ENCODE results near the gene NSL1.

Gene NSL1

DNA sequence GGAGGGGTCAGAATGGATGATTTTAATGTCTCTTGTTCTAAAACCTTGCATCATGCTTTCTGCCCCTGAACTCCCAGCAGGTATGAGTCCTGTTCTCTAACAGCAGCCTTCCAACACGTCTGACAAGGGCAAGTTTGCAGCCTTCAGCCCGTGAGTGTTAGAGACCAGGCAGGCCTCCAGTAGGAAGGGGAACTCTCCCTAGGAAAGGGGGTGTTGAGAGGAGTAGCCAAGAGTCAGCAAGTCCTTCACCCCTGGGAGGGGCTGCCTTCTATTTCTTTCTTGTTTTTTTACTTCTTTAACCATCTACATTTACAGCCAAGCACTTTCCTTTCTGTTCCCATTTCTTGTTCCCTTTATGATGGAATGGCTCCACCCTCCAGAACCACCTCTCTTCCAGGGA, 106.1 kb downstream of the NSL1 start:
- no peak for DNase-seq (ENCODE audit: low read depth, low spot score)

DNA sequence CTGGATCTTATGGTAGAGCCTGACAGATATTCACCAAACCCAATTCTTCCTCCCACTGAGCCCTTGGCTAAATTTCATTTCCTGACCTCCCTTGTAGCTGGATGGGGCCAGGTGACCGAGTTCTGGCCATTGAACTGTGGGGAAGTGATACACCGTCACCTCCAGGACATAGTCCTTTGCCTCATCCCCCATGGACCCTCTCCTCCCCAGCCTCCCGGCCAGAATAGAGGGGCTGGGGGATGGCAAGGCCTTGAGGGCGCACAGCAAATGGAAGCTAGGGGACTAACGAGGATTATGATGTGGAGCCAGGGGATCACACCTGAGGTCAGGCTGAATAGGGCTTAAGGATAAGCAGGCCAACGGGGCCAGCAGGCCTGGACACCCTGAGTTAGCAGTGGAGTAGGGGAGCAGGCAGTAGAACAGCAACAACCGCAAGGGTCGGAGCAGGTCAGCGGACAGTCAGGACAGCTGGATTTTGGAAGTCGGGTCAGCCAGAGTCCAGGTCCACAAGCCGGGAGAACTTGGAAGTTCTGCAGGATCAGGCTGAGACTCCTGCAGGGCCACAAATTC, 107.0 kb downstream of the NSL1 start:
- DNase-seq (ENCODE audit: low read depth, low spot score): no peak

DNA sequence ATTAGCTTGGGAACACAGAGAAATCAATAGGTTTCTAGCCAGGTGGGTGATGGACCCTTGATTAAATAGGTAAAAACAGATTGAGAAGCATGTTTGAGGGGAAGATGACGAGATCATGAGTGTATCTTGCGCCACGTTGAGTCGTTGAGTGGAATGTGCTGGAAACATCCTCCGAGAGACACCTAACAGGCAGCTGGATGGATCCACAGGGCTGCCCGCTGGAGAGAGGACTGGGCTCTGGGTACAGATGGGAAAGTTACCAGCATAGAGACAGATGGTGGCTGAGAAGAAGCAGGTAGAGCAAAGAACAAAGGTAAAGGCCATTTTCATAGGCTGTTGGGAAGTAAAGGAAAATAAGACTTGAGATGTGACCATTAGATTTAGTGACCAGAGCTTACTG, 107.5 kb downstream of the NSL1 start:
- no peak for DNase-seq (ENCODE audit: low read depth, low spot score)

DNA sequence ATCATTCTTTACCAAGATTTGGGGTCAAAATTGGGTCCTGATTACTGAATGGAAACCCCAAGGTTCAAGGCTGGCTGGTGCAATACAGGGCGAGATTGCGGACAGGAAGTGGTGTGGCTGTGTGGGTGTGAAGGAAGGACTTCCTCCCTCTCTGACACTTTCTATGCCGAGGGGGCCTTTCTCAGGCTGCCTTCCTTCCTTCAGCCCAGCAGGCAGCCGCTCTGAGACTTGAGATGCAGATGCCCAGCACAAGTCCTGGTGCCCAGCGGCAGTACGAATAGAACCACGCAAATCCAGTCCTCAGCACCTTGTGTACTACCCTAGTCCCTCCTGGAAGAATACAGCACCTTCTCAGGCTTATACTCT, 108.2 kb downstream of the NSL1 start:
- no peak for DNase-seq (ENCODE audit: low read depth, low spot score)

DNA sequence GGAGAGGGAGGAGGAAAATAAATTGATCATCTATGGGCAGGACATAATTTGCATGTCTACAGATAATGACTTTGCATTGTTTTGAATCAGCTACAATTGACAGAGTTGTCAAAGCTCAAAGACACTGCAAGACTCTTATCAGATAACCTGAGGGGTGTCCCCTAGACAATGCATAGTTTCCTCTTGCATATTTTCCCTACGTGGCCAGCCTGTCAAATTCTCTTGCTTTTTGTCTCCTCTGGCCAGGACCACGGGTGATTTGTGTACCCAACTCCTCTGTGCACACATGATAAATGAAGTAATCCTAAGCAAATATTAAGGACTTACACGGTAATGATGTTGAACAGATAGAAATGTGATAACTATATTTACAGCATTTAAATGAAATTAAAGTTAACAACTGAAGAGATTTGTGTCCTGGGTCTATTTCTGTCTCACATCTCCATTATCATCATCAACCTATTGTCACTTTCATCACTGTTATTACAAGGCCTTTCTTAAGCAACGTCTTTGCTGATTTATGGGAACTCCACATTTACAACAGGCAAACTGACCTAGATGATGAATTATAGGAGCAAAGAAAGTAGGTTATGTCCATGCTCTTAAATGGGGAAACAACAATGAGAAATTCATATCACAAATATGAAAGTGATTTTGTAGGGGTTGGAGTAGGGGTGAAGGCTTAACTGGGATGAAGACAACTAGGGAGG, 110.7 kb downstream of the NSL1 start:
- no peak for DNase-seq (ENCODE audit: low read depth, low spot score)

DNA sequence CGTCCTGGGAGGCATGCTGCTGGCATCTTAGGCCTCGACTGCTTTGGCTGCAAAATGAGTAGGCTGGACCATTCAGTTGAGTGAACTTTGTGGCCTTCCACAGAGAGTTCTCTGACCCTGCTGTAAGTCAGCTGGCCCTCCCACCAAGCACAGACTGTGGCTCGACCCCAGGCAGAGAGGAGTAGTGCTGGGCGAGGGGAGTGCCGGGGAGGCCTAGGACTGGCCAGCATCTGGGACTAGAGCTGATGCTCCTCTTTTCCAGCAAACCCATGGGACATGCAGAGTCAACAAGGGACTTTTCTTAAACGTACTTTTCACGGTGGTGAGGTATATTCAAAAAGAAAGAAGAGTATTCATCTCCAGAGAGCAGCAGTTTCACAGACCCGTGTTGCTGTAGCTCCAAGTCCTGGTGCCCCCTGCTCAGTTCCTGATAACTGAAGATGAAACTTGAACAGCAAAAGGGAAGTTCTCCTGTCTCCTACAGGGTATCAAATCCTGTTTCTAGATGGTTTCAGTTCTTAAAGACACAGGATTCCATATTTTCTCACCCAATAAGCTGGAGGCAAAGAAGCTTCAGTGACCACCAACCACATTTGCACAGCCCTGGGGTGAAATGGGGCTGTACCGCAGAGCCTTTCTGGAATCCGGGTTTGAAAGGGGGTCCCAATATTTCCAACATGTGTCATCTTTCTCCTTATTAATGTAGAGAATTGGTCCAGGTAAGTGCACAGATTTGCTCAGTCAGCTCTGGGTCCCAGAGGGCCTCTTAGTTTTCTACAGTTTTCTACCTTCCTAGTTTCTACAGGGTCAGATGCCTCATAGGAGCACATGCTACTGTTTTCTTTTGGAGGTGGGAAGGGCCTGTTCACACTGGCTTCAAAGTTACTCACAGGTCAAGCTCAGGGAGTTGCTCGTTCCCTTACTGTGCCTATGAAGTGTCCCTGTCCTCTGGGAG, 112.8 kb downstream of the NSL1 start:
- DNase-seq (ENCODE audit: low read depth, low spot score): no peak

DNA sequence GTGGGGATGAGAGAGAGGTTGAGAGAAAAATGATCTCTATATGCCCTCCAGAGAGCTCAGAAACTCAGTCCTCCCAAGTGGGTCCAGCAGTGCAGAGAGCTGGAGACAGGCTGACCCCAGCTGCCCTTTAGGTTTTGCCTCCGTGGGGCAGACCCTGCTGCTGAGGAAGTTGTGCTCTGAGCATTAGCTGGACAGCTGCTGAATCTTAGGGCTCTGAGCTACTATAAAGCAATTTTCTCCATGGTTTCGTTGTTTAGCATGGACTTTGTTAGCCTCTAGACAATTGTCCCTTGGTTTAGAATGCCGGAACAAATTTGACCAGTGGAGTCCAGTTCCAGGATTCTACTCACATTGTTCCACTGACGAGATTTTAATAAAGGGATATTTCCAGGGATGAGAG, 114.0 kb downstream of the NSL1 start:
- DNase-seq (ENCODE audit: low read depth, low spot score): no peak

DNA sequence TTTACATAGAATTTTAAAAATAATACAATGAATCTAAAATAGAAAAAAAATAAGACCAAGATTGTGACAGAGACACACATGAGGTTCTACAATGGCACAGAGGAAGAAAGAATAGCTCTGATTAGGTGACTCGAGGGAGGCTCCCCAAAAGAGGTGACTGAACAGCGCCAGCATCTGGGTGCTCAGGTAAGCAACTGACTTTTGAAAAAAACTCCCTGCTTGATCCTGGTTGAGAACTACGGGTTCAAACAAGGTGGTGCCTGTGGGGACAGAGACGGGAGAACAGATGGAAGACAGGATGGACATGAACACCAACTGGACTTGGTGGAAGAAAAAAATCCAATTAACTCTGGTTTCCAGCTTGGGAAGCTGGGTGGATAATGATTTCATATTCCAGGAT, 114.4 kb downstream of the NSL1 start:
- DNase-seq (ENCODE audit: low read depth, low spot score): no peak

Measured in brain pericyte (primary cell).